HG03159 (cell line): Measurements from ENCODE around the gene AOPEP.

ENCODE experiments used
- ATAC-seq: cut with Tn5 transposase; IDR thresholded peaks from one replicate; pipeline ENCODE4 v1.9.1; 2021; ENCODE audit warnings: mild to moderate bottlenecking, moderate library complexity; ENCODE audit not compliant: unreplicated experiment

The AOPEP gene

GRCh38 chr9:94788570-94789105 lies 62.1 kb downstream of the AOPEP start:
- ATAC-seq = no peak

GRCh38 chr9:94791435-94791834 lies 64.9 kb downstream of the AOPEP start:
- no peak for ATAC-seq

GRCh38 chr9:94792511-94792910 lies 66.0 kb downstream of the AOPEP start:
- ATAC-seq = no peak

GRCh38 chr9:94794476-94795167 lies 68.1 kb downstream of the AOPEP start:
- no peak for ATAC-seq

GRCh38 chr9:94796687-94797086 lies 70.2 kb downstream of the AOPEP start:
- ATAC-seq = no peak

GRCh38 chr9:94798201-94798600 lies 71.7 kb downstream of the AOPEP start:
- no peak for ATAC-seq

GRCh38 chr9:94798708-94799107 lies 72.2 kb downstream of the AOPEP start:
- ATAC-seq = no peak

- ATAC-seq = no peak
These were observed 73.2 kb downstream of the AOPEP start for GRCh38 chr9:94799578-94800264.

- ATAC-seq = no peak
These were observed 74.1 kb downstream of the AOPEP start for GRCh38 chr9:94800424-94801117.

GRCh38 chr9:94801234-94801633 lies 74.7 kb downstream of the AOPEP start:
- ATAC-seq = no peak

- ATAC-seq = no peak
These were observed 75.2 kb downstream of the AOPEP start for GRCh38 chr9:94801681-94802080.

- ATAC-seq = no peak
These were observed 75.8 kb downstream of the AOPEP start for GRCh38 chr9:94802251-94802650.

- ATAC-seq = no peak
These were observed 76.3 kb downstream of the AOPEP start for GRCh38 chr9:94802793-94803192.

- no peak for ATAC-seq
These were observed 77.8 kb downstream of the AOPEP start for GRCh38 chr9:94804316-94804715.

GRCh38 chr9:94805051-94805489 lies 78.6 kb downstream of the AOPEP start:
- no peak for ATAC-seq

- no peak for ATAC-seq
These were observed 79.1 kb downstream of the AOPEP start for GRCh38 chr9:94805585-94805984.

GRCh38 chr9:94806307-94806893 lies 79.9 kb downstream of the AOPEP start:
- ATAC-seq = no peak

- no peak for ATAC-seq
These were observed 81.1 kb downstream of the AOPEP start for GRCh38 chr9:94807556-94807955.

- ATAC-seq = no peak
These were observed 82.6 kb downstream of the AOPEP start for GRCh38 chr9:94808926-94809700.

GRCh38 chr9:94809778-94810177 lies 83.3 kb downstream of the AOPEP start:
- no peak for ATAC-seq

GRCh38 chr9:94811074-94811473 lies 84.6 kb downstream of the AOPEP start:
- no peak for ATAC-seq
